Esophagus muscularis mucosa (tissue), 3 donors: ENCODE results near the gene ISG20L2.

Experiments used
- POLR2A ChIP-seq: fragments of 450-650 bp; IDR thresholded peaks from one replicate; pipeline ENCODE4 v1.6.1; 2017; ENCODE audit warnings: antibody characterized with exemption, moderate library complexity, mild to moderate bottlenecking, low read depth
- POLR2AphosphoS5 ChIP-seq, 2 donors: sonication (generic); formaldehyde crosslinking; IDR thresholded peaks; one replicate each; pipeline ENCODE4 v1.6.1; 2017; ENCODE audit warnings: antibody characterized with exemption in 2 of 2
- TF ChIP-seq, protein P1 (sequence below), 3 experiments: fragments of 200-600 bp in 2 of 3; fragments of 450-650 bp in 1 of 3; sonication (generic) in 2 of 3; IDR thresholded peaks; one replicate each; pipeline ENCODE4 v1.5.1; 2017 to 2019; ENCODE audit warnings: antibody characterized with exemption in 3 of 3, mild to moderate bottlenecking in 2 of 3, moderate library complexity in 1 of 3

DNA sequence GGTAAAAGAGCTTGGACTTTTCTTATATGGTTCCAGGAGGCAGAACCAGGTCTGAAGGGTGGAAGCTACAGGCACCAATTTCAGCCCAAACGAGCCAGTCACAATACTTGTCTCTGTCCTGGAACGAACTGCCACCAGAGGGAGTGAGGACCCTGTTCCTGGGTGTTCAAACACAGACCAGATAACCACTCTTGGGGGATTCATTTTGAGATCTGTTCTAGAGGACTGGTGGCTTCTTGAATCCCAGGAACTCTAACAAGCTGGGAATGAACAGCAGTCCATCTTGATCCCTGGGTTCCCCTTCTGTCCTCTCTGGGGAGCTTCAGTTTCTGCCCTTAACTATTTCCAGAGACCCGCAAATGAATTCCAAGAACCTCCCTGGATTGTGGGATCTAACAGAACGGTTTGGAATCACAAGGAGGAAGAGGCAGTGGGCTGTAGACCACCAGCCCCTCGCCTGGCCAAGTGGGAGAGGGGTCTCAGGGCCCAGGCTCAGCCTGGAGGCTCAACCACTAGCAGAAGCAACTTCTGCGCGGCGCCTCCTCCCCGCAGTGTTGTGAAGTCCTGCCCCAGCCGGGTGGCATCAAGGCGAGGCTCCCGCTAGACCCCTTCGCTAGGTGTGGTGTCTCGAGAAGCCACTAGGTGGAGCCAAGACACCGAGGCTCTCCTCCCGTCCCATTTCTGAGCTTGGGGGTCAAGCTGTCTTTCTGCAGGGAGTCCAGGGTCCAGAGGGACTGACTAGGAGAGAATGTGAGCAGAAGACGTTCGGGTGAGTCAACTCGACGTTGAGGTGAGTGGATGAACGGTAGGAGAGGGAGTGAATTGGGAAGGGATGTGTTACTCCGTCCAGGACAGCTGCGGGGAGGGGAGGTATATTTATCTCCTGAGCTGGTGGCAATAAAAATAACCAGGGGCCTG lies 39.3 kb downstream of the ISG20L2 start:
- TF ChIP-seq POLR2AphosphoS5 (IDR thresholded peaks at IDR 0.05) (peak in 1 of 2 donors; percentile 49), POLR2A (no peak)
- TF ChIP-seq, protein P1, sequence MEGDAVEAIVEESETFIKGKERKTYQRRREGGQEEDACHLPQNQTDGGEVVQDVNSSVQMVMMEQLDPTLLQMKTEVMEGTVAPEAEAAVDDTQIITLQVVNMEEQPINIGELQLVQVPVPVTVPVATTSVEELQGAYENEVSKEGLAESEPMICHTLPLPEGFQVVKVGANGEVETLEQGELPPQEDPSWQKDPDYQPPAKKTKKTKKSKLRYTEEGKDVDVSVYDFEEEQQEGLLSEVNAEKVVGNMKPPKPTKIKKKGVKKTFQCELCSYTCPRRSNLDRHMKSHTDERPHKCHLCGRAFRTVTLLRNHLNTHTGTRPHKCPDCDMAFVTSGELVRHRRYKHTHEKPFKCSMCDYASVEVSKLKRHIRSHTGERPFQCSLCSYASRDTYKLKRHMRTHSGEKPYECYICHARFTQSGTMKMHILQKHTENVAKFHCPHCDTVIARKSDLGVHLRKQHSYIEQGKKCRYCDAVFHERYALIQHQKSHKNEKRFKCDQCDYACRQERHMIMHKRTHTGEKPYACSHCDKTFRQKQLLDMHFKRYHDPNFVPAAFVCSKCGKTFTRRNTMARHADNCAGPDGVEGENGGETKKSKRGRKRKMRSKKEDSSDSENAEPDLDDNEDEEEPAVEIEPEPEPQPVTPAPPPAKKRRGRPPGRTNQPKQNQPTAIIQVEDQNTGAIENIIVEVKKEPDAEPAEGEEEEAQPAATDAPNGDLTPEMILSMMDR (IDR thresholded peaks at IDR 0.05): peak; percentile 92 to 93 (median 93)
